Measurements from ENCODE around the gene EHBP1.

EHBP1 gene

DNA sequence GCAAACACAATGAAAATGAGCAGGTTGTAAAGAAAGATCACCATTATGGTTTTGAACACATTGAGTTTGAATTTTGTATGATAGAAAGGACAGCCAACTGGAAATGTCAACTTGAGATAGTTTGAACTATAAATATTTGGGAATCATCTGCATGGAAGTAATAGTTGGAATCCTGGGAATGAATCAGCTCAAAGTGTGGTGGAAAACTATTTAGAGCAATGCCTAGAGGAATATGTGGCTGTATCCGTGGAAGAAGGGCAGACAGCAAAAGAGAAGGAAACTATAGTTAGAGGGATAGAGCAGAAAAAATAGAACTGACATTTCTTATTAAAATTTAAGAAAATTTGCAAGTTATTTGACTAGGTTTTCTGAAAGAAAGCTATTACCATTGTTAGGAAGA is 232.6 kb downstream of the EHBP1 start (continued):
- TF ChIP-seq ZNF214 (tag by site-specific recombination; IDR thresholded peaks at IDR 0.05; ENCODE audit: borderline replicate concordance) = no peak
- TF ChIP-seq, protein P1, sequence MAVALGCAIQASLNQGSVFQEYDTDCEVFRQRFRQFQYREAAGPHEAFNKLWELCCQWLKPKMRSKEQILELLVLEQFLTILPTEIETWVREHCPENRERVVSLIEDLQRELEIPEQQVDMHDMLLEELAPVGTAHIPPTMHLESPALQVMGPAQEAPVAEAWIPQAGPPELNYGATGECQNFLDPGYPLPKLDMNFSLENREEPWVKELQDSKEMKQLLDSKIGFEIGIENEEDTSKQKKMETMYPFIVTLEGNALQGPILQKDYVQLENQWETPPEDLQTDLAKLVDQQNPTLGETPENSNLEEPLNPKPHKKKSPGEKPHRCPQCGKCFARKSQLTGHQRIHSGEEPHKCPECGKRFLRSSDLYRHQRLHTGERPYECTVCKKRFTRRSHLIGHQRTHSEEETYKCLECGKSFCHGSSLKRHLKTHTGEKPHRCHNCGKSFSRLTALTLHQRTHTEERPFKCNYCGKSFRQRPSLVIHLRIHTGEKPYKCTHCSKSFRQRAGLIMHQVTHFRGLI (tag by site-specific recombination; IDR thresholded peaks at IDR 0.05) = no peak
- TF ChIP-seq ZNF707 (tag by site-specific recombination; IDR thresholded peaks at IDR 0.05) = no peak
- no peak for TF ChIP-seq ZNF184 (tag by site-specific recombination; IDR thresholded peaks at IDR 0.05)
- TF ChIP-seq, protein P2, sequence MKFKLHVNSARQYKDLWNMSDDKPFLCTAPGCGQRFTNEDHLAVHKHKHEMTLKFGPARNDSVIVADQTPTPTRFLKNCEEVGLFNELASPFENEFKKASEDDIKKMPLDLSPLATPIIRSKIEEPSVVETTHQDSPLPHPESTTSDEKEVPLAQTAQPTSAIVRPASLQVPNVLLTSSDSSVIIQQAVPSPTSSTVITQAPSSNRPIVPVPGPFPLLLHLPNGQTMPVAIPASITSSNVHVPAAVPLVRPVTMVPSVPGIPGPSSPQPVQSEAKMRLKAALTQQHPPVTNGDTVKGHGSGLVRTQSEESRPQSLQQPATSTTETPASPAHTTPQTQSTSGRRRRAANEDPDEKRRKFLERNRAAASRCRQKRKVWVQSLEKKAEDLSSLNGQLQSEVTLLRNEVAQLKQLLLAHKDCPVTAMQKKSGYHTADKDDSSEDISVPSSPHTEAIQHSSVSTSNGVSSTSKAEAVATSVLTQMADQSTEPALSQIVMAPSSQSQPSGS (tag by site-specific recombination; IDR thresholded peaks at IDR 0.05; ENCODE audit: low read depth) = no peak
- TF ChIP-seq, protein P3, sequence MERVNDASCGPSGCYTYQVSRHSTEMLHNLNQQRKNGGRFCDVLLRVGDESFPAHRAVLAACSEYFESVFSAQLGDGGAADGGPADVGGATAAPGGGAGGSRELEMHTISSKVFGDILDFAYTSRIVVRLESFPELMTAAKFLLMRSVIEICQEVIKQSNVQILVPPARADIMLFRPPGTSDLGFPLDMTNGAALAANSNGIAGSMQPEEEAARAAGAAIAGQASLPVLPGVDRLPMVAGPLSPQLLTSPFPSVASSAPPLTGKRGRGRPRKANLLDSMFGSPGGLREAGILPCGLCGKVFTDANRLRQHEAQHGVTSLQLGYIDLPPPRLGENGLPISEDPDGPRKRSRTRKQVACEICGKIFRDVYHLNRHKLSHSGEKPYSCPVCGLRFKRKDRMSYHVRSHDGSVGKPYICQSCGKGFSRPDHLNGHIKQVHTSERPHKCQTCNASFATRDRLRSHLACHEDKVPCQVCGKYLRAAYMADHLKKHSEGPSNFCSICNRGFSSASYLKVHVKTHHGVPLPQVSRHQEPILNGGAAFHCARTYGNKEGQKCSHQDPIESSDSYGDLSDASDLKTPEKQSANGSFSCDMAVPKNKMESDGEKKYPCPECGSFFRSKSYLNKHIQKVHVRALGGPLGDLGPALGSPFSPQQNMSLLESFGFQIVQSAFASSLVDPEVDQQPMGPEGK (tag by site-specific recombination; IDR thresholded peaks at IDR 0.05) = no peak
- no peak for TF ChIP-seq BCL11A (tag by site-specific recombination; IDR thresholded peaks at IDR 0.05; ENCODE audit: low read depth)

DNA sequence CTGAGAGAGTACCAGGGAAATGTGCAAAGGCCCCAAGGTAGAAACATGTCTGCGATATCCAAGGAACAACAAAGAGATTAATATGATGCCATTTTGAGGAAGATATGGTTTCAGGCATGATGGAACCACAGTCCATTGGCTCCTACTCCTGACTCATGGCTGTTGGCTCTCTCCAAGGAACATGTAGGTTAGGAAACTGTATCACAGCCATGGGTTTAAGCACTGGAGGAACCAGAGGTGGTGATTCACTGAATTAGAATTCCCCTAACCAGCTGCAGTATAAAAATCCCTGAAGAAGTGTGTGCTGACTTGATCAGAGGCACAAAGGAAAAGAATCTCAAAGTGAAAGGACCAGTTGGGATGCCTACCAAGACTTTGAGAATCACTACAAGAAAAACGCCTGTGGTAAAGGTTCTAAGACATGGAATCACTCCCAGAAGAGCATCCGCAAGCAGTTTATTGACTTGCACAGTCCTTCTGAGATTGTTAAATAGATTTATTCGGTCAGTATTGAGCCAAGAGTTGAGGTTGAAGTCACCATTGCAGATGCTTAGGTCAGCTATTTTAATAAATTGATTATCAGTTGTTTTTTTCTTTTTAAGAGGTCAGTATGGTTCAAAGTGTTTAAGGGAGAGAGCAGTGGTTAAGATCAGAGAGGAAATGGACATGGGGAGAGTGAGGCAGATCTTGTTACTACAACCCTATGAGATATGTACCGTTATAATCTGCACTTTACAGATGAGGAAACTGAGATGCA is 234.4 kb downstream of the EHBP1 start:
- Histone ChIP-seq H3K36me3 (ENCODE audit: control insufficient read depth in 2 of 2, insufficient read depth in 1 of 2, low read length in 2 of 2) (no peaks in the 10 kb centered on the region; a peak in 1 of 3 replicates), H3K4me3 (ENCODE audit: low read depth, low read length) (no peak overlapping the region), H3K27ac (ENCODE audit: extremely low read depth, low read depth, low read length) (no peak overlapping the region), H3K4me1 (ENCODE audit: control insufficient read depth, insufficient read depth, low read length) (no peaks in the 10 kb centered on the region), H3K9me3 (ENCODE audit: control insufficient read depth, insufficient read depth, low read depth, low read length) (no peaks in the 10 kb centered on the region)
- no peak for TF ChIP-seq ZNF391 (tag by site-specific recombination; IDR thresholded peaks at IDR 0.05; ENCODE audit: borderline replicate concordance, low read depth)
- TF ChIP-seq FEZF1 (tag by site-specific recombination; IDR thresholded peaks at IDR 0.05) = no peak
- no peak for TF ChIP-seq ZNF121 (tag by site-specific recombination; IDR thresholded peaks at IDR 0.05)
- TF ChIP-seq ZNF624 (tag by site-specific recombination; IDR thresholded peaks at IDR 0.05) = no peak
- no peak for TF ChIP-seq ZNF530 (tag by site-specific recombination; IDR thresholded peaks at IDR 0.05; ENCODE audit: low read depth)
- TF ChIP-seq ZBTB20 (tag by site-specific recombination; IDR thresholded peaks at IDR 0.05) = no peak
- no peak for TF ChIP-seq ZNF148 (tag by site-specific recombination; IDR thresholded peaks at IDR 0.05; ENCODE audit: borderline replicate concordance)
- POLR2A ChIA-PET = no interaction called here
- CTCF ChIA-PET = no interaction called here

DNA sequence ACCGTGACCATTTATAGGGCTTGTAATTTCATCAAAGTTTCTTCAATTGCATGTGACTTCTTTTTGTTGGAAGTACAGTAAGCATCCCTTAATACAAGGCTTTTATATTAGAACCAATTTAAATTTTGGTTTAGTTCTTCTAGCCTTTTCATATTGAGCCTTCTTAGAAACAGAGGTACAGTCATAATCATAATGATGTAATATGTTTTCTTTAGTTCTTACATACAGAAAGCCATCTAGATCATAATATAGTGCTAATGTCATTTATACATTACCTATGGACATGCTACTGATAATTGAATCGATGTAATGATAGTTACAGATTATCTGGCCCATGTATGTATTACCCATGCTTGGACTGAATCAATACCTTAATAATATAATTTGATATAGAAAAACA is 235.2 kb downstream of the EHBP1 start:
- Histone ChIP-seq H3K9me3 (ENCODE audit: control insufficient read depth, insufficient read depth, low read depth, low read length) (no peaks in the 10 kb centered on the region), H3K4me1 (ENCODE audit: control insufficient read depth, insufficient read depth, low read length) (no peaks in the 10 kb centered on the region), H3K27ac (ENCODE audit: extremely low read depth, low read depth, low read length) (no peak overlapping the region), H3K36me3 (ENCODE audit: control insufficient read depth in 2 of 2, insufficient read depth in 1 of 2, low read length in 2 of 2) (no peaks in the 10 kb centered on the region; a peak in 1 of 3 replicates), H3K4me3 (ENCODE audit: low read depth, low read length) (no peak overlapping the region)
- ChIA-PET POLR2A (no interaction called here), CTCF (no interaction called here)
- TF ChIP-seq ZNF677 (tag by site-specific recombination; IDR thresholded peaks at IDR 0.05) = no peak
- no peak for TF ChIP-seq ZNF223 (tag by site-specific recombination; IDR thresholded peaks at IDR 0.05)
- no peak for TF ChIP-seq ZNF2 (tag by site-specific recombination; IDR thresholded peaks at IDR 0.05)
- no peak for TF ChIP-seq ZSCAN5A (tag by site-specific recombination; IDR thresholded peaks at IDR 0.05)
- no peak for TF ChIP-seq ZNF558 (tag by site-specific recombination; IDR thresholded peaks at IDR 0.05)
- TF ChIP-seq, protein P3 (tag by site-specific recombination; IDR thresholded peaks at IDR 0.05) = no peak
- no peak for TF ChIP-seq KLF1 (tag by site-specific recombination; IDR thresholded peaks at IDR 0.05)
- TF ChIP-seq ZNF843 (tag by site-specific recombination; IDR thresholded peaks at IDR 0.05) = no peak
